MM.1S (cell line): ENCODE measurements around the gene PCLO.

Experiments used
- DNase-seq: peaks from one replicate; pipeline ENCODE4 v3.0.0-alpha.2; 2015
- H2AFZ ChIP-seq: fragments of 300-600 bp; sonication (generic); 2 replicates; pipeline ENCODE4 v1.6.0; 2016; ENCODE audit warnings: antibody characterized with exemption, low read length
- H3F3A ChIP-seq: fragments of 300-600 bp; sonication (generic); 2 replicates; pipeline ENCODE4 v1.6.1; 2016; ENCODE audit warnings: mild to moderate bottlenecking, antibody characterized with exemption, low read length, moderate library complexity, mixed read lengths; ENCODE audit not compliant: insufficient read depth
- H3K27ac ChIP-seq: fragments of 300-600 bp; sonication (generic); 2 replicates; pipeline ENCODE4 v1.5.1; 2016; ENCODE audit warnings: mild to moderate bottlenecking, low read length
- H3K27me3 ChIP-seq: fragments of 300-600 bp; sonication (generic); replicated peaks from 2 replicates; pipeline ENCODE4 v1.6.0; 2016; ENCODE audit warnings: low read length; ENCODE audit not compliant: insufficient read depth
- H3K36me3 ChIP-seq: fragments of 300-600 bp; sonication (generic); replicated peaks from 2 replicates; pipeline ENCODE4 v1.6.1; 2016; ENCODE audit warnings: mild to moderate bottlenecking, low read length, mixed read lengths; ENCODE audit not compliant: insufficient read depth
- H3K4me1 ChIP-seq: fragments of 300-600 bp; sonication (generic); 2 replicates; pipeline ENCODE4 v1.6.1; 2016; ENCODE audit warnings: low read length, mixed read lengths
- H3K4me2 ChIP-seq: fragments of 300-600 bp; sonication (generic); 2 replicates; pipeline ENCODE4 v1.6.0; 2016; ENCODE audit warnings: low read depth, low read length
- H3K4me3 ChIP-seq: fragments of 300-600 bp; sonication (generic); 2 replicates; pipeline ENCODE4 v1.5.1; 2016; ENCODE audit warnings: low read length, mixed read lengths
- H3K79me2 ChIP-seq: fragments of 300-600 bp; sonication (generic); 2 replicates; pipeline ENCODE4 v1.6.1; 2016; ENCODE audit warnings: mixed run types, low read length, mixed read lengths
- H3K9ac ChIP-seq: fragments of 300-600 bp; sonication (generic); 2 replicates; pipeline ENCODE4 v1.6.1; 2016; ENCODE audit warnings: low read length, mixed read lengths
- H3K9me2 ChIP-seq: fragments of 300-600 bp; sonication (generic); replicated peaks from 2 replicates; pipeline ENCODE4 v1.6.1; 2016; ENCODE audit warnings: mild to moderate bottlenecking, low read length, mixed read lengths; ENCODE audit not compliant: insufficient read depth
- H3K9me3 ChIP-seq: fragments of 300-600 bp; sonication (generic); replicated peaks from 2 replicates; pipeline ENCODE4 v1.6.1; 2016; ENCODE audit warnings: mild to moderate bottlenecking, low read length, mixed read lengths; ENCODE audit not compliant: insufficient read depth
- H4K20me1 ChIP-seq: fragments of 300-600 bp; sonication (generic); 2 replicates; pipeline ENCODE4 v1.6.1; 2016; ENCODE audit warnings: mild to moderate bottlenecking, low read length, moderate library complexity, mixed read lengths; ENCODE audit not compliant: insufficient read depth
- EZH2 ChIP-seq: fragments of 300-600 bp; sonication (generic); optimal IDR thresholded peaks from 2 replicates; pipeline ENCODE3; 2017; ENCODE audit warnings: low read depth, mild to moderate bottlenecking, antibody characterized with exemption, low read length, mixed read lengths
- EZH2phosphoT487 ChIP-seq: fragments of 300-600 bp; sonication (generic); IDR thresholded peaks from 2 replicates; pipeline ENCODE4 v1.6.1; 2018; ENCODE audit warnings: antibody characterized with exemption, low read length
- TF ChIP-seq, protein P1 (sequence below): fragments of 300-600 bp; sonication (generic); IDR thresholded peaks from 2 replicates; pipeline ENCODE4 v1.5.1; 2016; ENCODE audit warnings: antibody characterized with exemption, low read length, mixed read lengths

The PCLO gene

DNA sequence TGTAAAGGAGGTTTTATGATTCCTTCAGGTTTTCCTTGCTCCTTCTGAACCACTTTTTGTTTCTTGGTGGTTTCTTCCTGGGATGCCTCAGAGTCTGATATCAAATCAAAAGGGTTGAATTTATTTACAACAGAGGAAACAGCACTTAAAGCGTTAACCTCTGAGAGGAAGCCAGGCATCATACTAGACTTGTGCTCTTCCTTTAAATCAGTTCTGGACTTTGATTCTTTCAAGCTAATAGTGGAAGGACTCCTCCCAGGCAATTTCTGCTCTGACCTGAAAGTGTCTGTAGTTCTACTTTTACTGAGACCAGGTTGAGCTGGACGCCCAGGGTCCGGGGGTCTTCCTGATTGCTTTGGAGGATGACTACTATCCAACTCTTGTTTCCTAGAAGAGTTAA, 6.7 kb downstream of the PCLO start:
- TF ChIP-seq EZH2 (no peak), EZH2phosphoT487 (no peak)
- TF ChIP-seq, protein P1, sequence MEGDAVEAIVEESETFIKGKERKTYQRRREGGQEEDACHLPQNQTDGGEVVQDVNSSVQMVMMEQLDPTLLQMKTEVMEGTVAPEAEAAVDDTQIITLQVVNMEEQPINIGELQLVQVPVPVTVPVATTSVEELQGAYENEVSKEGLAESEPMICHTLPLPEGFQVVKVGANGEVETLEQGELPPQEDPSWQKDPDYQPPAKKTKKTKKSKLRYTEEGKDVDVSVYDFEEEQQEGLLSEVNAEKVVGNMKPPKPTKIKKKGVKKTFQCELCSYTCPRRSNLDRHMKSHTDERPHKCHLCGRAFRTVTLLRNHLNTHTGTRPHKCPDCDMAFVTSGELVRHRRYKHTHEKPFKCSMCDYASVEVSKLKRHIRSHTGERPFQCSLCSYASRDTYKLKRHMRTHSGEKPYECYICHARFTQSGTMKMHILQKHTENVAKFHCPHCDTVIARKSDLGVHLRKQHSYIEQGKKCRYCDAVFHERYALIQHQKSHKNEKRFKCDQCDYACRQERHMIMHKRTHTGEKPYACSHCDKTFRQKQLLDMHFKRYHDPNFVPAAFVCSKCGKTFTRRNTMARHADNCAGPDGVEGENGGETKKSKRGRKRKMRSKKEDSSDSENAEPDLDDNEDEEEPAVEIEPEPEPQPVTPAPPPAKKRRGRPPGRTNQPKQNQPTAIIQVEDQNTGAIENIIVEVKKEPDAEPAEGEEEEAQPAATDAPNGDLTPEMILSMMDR = no peak
- Histone ChIP-seq H3K9me2 (no peaks in the 10 kb centered on the region), H3K9me3 (no peaks in the 10 kb centered on the region), H3K79me2 (no peaks in the 10 kb centered on the region), H3K27ac (no peak overlapping the region), H3K27me3 (no peaks in the 10 kb centered on the region), H3K36me3 (no peaks in the 10 kb centered on the region), H3K9ac (no peak overlapping the region), H3K4me3 (no peak overlapping the region), H2AFZ (no peak overlapping the region), H3K4me1 (no peaks in the 10 kb centered on the region), H3F3A (no peaks in the 10 kb centered on the region), H3K4me2 (no peak overlapping the region), H4K20me1 (no peaks in the 10 kb centered on the region)
- DNase-seq = no peak

DNA sequence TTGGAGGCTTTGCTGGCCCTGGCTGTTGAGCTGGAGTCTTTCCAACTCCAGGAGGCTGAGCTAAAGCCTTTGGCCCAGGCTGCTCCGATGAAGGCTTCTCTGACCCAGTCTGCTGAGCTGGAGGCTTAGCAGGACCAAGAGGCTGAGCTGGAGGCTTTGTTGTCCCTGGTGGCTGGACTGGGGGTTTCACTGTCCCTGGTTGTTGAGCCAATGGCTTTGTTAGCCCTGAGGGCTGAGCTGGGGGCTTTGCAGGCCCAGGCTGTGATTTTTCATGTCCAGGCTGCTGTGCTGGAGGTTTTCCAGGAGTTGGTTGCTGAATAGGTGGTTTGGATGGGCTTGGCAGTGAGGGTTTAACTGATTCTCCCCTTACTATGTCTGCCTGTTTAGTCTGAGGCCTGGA, 7.3 kb downstream of the PCLO start:
- no peak for TF ChIP-seq EZH2phosphoT487
- TF ChIP-seq EZH2 = no peak
- TF ChIP-seq, protein P1 = no peak
- Histone ChIP-seq H3K27ac (no peak overlapping the region), H3K4me1 (no peaks in the 10 kb centered on the region), H3F3A (no peaks in the 10 kb centered on the region), H3K79me2 (no peaks in the 10 kb centered on the region), H3K4me3 (no peak overlapping the region), H3K4me2 (no peak overlapping the region), H3K36me3 (no peaks in the 10 kb centered on the region), H3K27me3 (no peaks in the 10 kb centered on the region), H4K20me1 (no peaks in the 10 kb centered on the region), H3K9me3 (no peaks in the 10 kb centered on the region), H3K9ac (no peak overlapping the region), H2AFZ (no peak overlapping the region), H3K9me2 (no peaks in the 10 kb centered on the region)
- DNase-seq = no peak

DNA sequence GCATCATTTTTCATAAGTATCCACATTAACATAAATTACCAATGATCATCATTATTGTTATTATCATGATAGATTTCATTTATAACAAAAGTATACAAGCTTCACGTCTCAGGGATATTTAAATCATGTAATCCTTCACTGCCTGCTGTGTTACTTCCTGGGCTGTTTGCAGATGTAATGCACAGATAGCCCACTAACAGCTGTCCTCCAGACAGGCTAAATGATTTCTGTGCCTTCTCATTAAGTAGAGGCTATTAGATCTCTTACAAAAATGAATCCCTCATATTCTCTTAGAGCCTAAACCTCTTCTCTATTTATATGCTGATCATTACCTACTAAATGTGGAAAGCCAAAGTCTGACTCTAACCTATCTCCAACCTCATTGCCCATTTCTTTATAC, 9.3 kb downstream of the PCLO start:
- no peak for TF ChIP-seq EZH2phosphoT487
- TF ChIP-seq EZH2 = no peak
- TF ChIP-seq, protein P1 = no peak
- H3K9ac ChIP-seq = no peak overlapping the region
- H3K9me2 ChIP-seq = no peaks in the 10 kb centered on the region
- no peak overlapping the region for H3K4me3 ChIP-seq
- no peaks in the 10 kb centered on the region for H3K27me3 ChIP-seq
- no peaks in the 10 kb centered on the region for H3K9me3 ChIP-seq
- H3F3A ChIP-seq = no peaks in the 10 kb centered on the region
- H3K4me1 ChIP-seq = no peaks in the 10 kb centered on the region
- no peaks in the 10 kb centered on the region for H3K36me3 ChIP-seq
- H3K27ac ChIP-seq = no peak overlapping the region
- H3K4me2 ChIP-seq = no peak overlapping the region
- DNase-seq = no peak
- no peaks in the 10 kb centered on the region for H4K20me1 ChIP-seq
- H2AFZ ChIP-seq = no peak overlapping the region
- no peaks in the 10 kb centered on the region for H3K79me2 ChIP-seq
